HG02763 (cell line): ENCODE data around the gene DAZL.
"Not testable (repeated sequence)": the region's sequence is repeated elsewhere in the genome, so short reads cannot be mapped to it uniquely, and the experiment has no call there.

Experiments used
- ATAC-seq: cut with Tn5 transposase; IDR thresholded peaks from one replicate; pipeline ENCODE4 v1.9.1; 2021; ENCODE audit warnings: mild to moderate bottlenecking, moderate library complexity; ENCODE audit not compliant: unreplicated experiment

Gene DAZL, protein sequence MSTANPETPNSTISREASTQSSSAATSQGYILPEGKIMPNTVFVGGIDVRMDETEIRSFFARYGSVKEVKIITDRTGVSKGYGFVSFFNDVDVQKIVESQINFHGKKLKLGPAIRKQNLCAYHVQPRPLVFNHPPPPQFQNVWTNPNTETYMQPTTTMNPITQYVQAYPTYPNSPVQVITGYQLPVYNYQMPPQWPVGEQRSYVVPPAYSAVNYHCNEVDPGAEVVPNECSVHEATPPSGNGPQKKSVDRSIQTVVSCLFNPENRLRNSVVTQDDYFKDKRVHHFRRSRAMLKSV

DNA sequence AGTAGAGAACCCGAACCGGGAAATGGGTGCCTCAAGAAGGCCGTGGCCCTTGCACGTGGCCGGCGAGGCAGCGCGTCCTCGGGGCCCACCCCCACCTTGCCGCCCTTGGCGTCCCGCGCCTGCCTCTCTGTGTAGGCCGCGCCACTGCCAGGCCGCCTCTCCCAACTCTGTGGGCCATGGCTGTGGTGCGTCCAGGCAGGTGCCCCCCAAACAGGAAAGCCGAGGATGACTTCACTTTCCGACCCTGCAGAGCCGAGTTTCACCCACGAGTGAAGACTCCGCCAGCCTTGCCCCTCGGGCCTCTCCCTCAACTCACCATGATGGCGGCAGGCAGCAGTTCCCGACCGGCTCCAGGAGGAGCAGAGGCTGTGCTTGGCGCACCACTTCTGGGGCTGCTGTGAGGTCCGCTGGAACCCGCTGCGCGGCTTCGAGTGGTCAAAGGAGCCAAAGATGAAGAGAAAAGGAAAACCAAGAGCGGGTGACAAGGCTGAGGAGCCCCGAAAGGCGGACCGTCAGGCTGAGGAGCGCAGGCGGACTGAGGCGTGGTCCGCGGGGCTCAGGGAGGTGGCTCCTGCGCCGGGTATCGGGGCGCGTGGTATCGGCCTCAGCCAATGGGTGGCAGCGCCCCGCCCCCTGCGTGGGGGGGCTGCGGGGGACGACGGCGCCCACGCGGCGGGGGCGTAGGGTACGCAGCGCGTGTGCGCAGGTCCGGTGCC lies at the start of gene DAZL:
DAZL (minus strand) TSS at position 537 of the 716 bp plus-strand sequence; CDS start at position 319, 218 bp downstream.
- no peak for ATAC-seq

GRCh38 chr3:16654976-16655375 lies 49.8 kb upstream of the DAZL start:
- no peak for ATAC-seq

GRCh38 chr3:16653712-16654111 lies 48.5 kb upstream of the DAZL start:
- ATAC-seq = no peak

DNA sequence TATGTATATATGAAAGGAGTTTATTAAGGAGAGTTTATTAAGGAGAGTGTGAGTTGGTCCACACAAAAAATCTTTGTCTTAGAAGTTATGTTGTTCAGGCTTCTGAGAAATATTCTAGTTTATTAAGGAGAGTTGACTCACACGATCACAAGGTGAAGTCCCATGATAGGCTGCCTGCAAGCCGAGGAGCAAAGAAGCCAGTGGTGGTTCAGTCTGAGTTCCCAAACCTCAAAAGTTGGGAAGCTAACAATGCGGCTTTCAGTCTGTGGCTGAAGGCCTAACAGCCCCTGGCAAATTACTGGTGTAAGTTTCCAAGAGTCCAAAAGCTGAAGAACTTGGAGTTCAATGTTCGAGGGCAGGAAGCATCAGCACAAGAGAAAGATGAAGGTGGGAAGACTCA lies 42.4 kb upstream of the DAZL start:
- ATAC-seq = no peak

- no peak for ATAC-seq
Measured at GRCh38 chr3:16639806-16640205, 34.6 kb upstream of the DAZL start.

GRCh38 chr3:16633948-16634347 lies 28.7 kb upstream of the DAZL start:
- ATAC-seq = no peak

- no peak for ATAC-seq
Measured at GRCh38 chr3:16632395-16632794, 27.2 kb upstream of the DAZL start.

DNA sequence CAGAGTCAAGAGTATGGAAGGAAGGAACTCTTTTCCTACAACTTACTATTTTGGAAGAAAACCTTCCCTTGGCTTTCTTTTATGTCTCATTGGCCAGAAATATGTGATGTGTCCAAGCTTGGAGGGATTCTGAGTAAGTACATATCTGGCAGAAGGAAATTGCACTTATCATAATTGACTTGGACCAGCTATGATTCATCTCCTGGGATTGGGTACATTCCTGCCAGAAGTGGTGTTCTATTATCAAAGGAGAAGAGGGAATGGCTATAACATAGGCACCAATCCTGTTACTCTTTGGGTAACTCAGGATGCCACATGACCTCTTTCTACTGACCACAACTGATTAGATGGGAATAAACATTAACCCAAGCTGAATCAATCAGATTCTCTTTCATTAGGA lies 13.5 kb upstream of the DAZL start:
- ATAC-seq = no peak

DNA sequence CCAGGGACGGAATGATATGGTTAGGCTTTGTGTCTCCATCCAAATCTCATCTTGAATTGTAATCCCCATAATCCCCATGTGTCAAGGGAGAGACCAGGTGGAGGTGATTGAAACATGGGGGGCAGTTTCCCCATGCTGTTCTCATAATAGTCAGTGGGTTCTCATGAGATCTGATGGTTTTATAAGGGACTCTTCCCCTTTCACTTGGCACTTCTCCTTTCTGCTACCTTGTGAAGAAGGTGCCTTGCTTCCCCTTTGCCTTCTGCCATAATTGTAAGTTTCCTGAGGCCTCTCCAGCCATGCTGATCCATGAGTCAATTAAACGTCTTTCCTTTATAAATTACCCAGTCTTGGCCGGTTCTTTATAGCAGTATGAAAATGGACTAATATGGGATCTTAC lies 11.9 kb upstream of the DAZL start:
- ATAC-seq = not testable (repeated sequence)

GRCh38 chr3:16616083-16616482 lies 10.9 kb upstream of the DAZL start:
- no peak for ATAC-seq

DNA sequence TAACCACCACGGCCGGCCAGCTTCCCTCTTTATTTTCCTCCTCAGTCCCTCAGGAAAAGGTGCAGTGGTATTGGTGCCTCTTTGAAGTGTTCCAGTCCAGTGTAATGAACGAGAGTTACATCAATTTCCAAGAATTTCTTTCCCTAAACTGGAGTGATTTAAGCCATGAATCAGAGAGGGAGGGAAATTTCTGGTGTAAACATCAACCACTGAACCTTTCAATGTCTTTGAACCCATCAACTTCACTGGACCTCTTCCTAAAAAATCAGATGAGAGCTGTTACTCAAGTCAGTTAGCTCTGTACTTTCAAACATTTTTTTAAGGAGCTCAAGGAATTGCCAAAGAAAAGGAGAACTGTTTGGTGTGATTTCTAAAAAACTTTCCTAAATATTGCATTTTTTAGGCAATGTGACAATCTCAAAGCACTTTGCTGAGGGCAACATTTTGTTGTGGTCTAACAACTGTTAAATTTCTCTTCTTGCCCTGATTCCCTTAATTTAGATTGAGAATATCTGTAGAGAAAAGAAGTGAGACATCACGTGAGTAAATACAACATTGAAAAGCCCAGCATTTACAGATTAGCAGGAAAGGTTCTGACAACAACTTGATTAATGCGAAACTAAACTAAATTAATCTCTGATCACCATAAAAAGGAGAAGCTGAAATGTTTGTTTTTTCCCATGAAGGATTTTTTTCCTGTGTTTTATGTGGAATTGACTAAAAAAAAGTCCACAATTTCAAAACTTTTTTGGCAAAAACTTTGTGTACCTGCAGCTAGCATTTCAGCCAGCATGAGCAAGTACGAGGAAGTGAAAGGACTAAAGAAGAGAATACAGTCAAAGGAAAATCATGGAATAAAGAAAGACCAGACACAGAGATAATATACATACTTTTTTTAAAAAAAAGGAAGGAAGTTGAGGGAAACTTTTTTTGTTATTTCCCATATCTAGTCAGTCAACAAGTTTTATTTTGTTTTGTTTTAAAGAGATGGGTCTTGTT lies 9.1 kb upstream of the DAZL start:
- ATAC-seq = no peak

GRCh38 chr3:16609927-16610580 lies 4.8 kb upstream of the DAZL start:
- ATAC-seq = no peak

- no peak for ATAC-seq
Measured at GRCh38 chr3:16608816-16609215, 3.6 kb upstream of the DAZL start.

DNA sequence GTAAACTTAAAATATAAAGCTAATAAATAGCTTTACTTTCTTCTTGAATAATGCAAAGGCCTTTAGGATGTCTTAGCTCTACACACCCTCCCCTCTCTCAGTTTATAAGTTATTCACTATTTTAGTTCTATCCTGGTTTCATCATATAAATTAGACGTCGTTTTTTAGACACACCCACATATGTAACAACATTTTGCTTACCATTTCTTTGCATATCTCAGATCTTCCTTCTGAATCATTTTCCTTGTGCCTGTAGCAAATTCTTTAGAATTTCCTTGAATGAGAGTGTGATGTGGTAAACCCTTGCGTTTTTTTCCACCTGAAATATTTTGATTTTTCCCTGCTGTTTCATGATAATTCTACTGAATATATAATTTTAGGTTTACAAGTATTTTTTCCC lies 2.5 kb upstream of the DAZL start:
- ATAC-seq = no peak

DNA sequence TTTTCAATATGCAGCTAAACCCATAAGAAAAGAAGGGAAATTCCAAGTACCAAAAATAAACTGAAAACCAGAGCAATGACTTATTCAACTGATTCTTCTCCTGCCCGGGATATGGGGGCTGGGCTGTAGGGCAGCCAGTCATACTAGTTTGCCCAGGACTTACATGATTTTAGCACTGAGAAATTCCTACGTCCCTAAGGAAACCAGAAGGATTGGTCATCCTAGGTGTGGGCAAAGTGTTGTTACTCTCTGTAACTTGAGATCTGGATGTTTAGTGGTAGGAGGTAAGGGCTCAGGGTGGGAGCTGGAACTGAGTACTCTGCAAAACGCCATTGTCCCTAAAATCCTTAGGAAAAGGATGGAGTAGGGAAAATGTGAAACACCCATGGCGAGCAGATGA lies 1.2 kb upstream of the DAZL start:
- ATAC-seq = no peak

- no peak for ATAC-seq
Measured at GRCh38 chr3:16605966-16606365, 743 bp upstream of the DAZL start.

GRCh38 chr3:16604433-16604832 lies 790 bp downstream of the DAZL start:
- ATAC-seq = no peak

DNA sequence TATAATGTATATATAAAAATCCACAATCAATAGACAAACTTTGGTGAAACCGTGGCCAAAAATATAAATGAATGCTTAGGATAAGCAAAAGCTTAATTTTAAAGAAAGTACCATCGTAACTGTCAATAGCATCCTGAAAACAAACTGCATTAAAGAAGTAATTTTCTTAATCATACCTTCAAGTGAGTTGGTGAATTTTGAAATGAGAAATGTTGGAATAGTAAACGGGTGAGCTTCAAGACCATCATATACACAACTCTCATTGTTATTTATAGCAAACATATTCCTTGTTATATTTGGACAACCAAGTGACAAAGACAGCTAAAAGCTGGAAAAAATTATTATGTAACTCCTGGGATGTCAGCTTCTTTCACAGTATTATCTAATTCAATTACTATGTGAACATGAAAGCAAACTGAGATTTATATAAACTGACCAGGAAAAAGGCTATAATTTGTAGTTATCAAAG lies 3.7 kb downstream of the DAZL start:
- ATAC-seq = no peak

DNA sequence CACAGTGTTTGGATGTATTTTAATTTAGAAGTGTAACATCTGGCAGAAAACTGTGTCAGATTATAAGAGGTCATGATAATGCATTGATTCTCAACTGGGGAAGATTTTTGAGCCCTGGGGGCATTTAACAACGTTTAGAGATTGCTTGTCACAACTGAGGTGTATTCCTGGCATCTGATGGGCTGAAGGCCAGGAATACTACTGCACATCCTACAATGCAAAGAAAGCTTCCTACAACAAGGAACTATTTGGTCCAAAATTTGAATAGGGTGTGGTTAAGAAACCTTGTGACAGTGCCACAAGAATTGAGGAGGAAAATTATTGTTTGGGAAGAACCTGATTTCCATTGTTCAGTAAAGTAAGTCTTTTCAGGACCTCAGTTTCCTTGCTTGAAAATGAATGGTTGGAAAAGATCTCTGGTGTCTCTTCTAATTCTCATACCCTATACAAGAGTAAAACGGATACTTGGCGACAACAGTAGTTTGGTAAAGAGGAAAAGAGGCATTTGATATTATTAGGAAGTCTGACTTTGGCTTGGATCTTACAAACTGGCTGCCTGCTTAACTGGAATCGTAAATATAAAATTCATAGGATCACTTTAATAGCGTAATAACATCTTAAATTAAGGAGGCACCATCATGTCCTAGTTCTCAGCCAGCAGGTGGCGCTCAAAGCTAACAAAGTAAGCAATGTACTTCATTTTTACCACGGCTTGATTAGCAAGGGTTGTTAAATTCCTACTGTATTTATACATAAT lies 4.3 kb downstream of the DAZL start:
- ATAC-seq = no peak

- no peak for ATAC-seq
Measured at GRCh38 chr3:16599694-16600093, 5.5 kb downstream of the DAZL start.
